CD4-positive, alpha-beta T cell (primary cell): ENCODE data around the gene CD19. TPM values are rescaled to one million over a fixed set of nuclear protein-coding genes. Genes with fewer than 3 reads are reported as not detected.
A peak's percentile ranks its signal among the peaks of the same experiment; 100 is the strongest.

Experiments
- ATAC-seq: fragments of 200-7000 bp; cut with Tn5 transposase; one replicate; pipeline ENCODE4 v1.10.0; 2022; ENCODE audit warnings: mild to moderate bottlenecking; ENCODE audit not compliant: poor library complexity
- CTCF ChIA-PET: fragments of 350-600 bp; sonication (Branson Sonifier 250); formaldehyde crosslinking; loops from one replicate; lab custom pipeline; 2021; ENCODE audit warnings: antibody characterized with exemption, inconsistent platforms; lab: Charles Lee
- POLR2A ChIA-PET: fragments of 350-600 bp; sonication (Branson Sonifier 250); formaldehyde crosslinking; loops from one replicate; lab custom pipeline; 2021; ENCODE audit warnings: antibody characterized with exemption, inconsistent platforms; lab: Charles Lee
- DNase-seq, 14 experiments: peaks; one replicate each; pipeline ENCODE4 v3.0.0-alpha.2; 2013 to 2020; ENCODE audit warnings: mixed read lengths in 2 of 14
- H3K27ac ChIP-seq, 2 donors: one replicate each; pipeline versions ENCODE4 v1.5.1 to v1.7.0; 2013; ENCODE audit warnings: low read length in 2 of 2, low read depth in 1 of 2, mild to moderate bottlenecking in 1 of 2
- H3K27me3 ChIP-seq, 2 experiments: 1 replicate in 1 of 2; 2 replicates in 1 of 2; pipeline versions ENCODE4 v1.6.1 to v1.7.0; 2013; ENCODE audit warnings: low read length in 2 of 2, control low read depth in 1 of 2, mild to moderate bottlenecking in 1 of 2, moderate library complexity in 1 of 2; ENCODE audit not compliant: insufficient read depth in 2 of 2, control insufficient read depth in 1 of 2
- H3K36me3 ChIP-seq: one replicate; pipeline ENCODE4 v1.6.1; 2013; ENCODE audit warnings: low read length, control low read depth; ENCODE audit not compliant: insufficient read depth
- H3K4me1 ChIP-seq: one replicate; pipeline ENCODE4 v1.6.1; 2013; ENCODE audit warnings: low read length, control low read depth; ENCODE audit not compliant: insufficient read depth
- H3K4me3 ChIP-seq: one replicate; pipeline ENCODE4 v1.5.1; 2013; ENCODE audit warnings: mild to moderate bottlenecking, low read length, moderate library complexity
- H3K9me3 ChIP-seq, 2 experiments: 1 replicate in 1 of 2; 2 replicates in 1 of 2; pipeline versions ENCODE4 v1.6.1 to v1.7.0; 2013; ENCODE audit warnings: low read length in 2 of 2, mild to moderate bottlenecking in 2 of 2, control low read depth in 1 of 2, moderate library complexity in 1 of 2; ENCODE audit not compliant: control insufficient read depth in 1 of 2, insufficient read depth in 1 of 2
- H3K27ac Mint-ChIP-seq: one replicate; pipeline ENCODE4 v1.8.0; 2020; ENCODE audit warnings: mixed read lengths
- H3K27me3 Mint-ChIP-seq: one replicate; pipeline ENCODE4 v1.8.0; 2021; ENCODE audit warnings: mixed read lengths
- H3K36me3 Mint-ChIP-seq: one replicate; pipeline ENCODE4 v1.8.0; 2021; ENCODE audit warnings: low read depth, mixed read lengths
- H3K4me1 Mint-ChIP-seq: one replicate; pipeline ENCODE4 v1.8.0; 2021; ENCODE audit warnings: low read depth, mixed read lengths
- H3K4me3 Mint-ChIP-seq: one replicate; pipeline ENCODE4 v1.8.0; 2020; ENCODE audit warnings: mild to moderate bottlenecking, mixed read lengths
- H3K9me3 Mint-ChIP-seq: one replicate; pipeline ENCODE4 v1.8.0; 2020; ENCODE audit warnings: mixed read lengths
- CTCF ChIP-seq: fragments of 200-600 bp; IDR thresholded peaks from one replicate; pipeline ENCODE4 v1.8.0; 2022; ENCODE audit warnings: antibody characterized with exemption, mild to moderate bottlenecking
- intact Hi-C, 2 experiments: fragments of 100-400 bp; cut with DNase I in 1 of 2; cut with micrococcal nuclease in 1 of 2; formaldehyde crosslinking; loops; one replicate each; pipeline versions ENCODE4 v1.15.1 to v1.9.0; 2023 to 2025; cut with DNase I, micrococcal nuclease
- total RNA-seq, 174 experiments: library from RNA in 2 of 174; stranded (reverse) in 2 of 174; gene quantifications; one replicate each; pipeline ENCODE4 v1.2.3 and lab custom pipeline; 2021 to 2026

CD19 gene
- total RNA-seq, 2 experiments from 2014 or later, result 0.14 to 0.27 TPM

- Mint-ChIP-seq H3K9me3 (no peaks in the 10 kb centered on the region), H3K27me3 (no peaks in the 10 kb centered on the region), H3K27ac (peak overlapping the region; percentile 47), H3K4me3 (peak overlapping the region; percentile 80), H3K36me3 (no peaks in the 10 kb centered on the region), H3K4me1 (peaks cover 28% of the 10 kb centered on the region)
- intact Hi-C loops, result no loop called here
- peaks cover 15% of the 10 kb centered on the region for H3K4me1 ChIP-seq
- peak; percentile 64 to 93 (median 82) for DNase-seq
- ATAC-seq, result peak; percentile 100
- no peak overlapping the region for H3K27ac ChIP-seq
- H3K9me3 ChIP-seq, result peaks cover 0 to 4% of the 10 kb centered on the region in 2 experiments
- ChIA-PET POLR2A (interaction anchor here (0.6 to 1.5 kb wide), 7 partner anchors 9 to 114 kb away, joined by 3 to 11 read pairs (median 3); partner anchors contain the start of genes ATXN2L, NFATC2IP, RABEP2 and SH2B1), CTCF (interaction anchor here (1.6 kb wide), 1 partner anchor 9 kb away, joined by 6 read pairs; no protein-coding TSS in a partner anchor)
- no peak for TF ChIP-seq CTCF
- peak overlapping the region; percentile 36 for H3K4me3 ChIP-seq
- no peaks in the 10 kb centered on the region for H3K36me3 ChIP-seq
- H3K27me3 ChIP-seq, result no peaks in the 10 kb centered on the region
These were observed 4.4 kb downstream of the CD19 start for GRCh38 chr16:28935924-28936783.

- intact Hi-C loops, result no loop called here
- no peak for TF ChIP-seq CTCF
- ATAC-seq, result no peak
- H3K9me3 Mint-ChIP-seq, result no peaks in the 10 kb centered on the region
- no peaks in the 10 kb centered on the region for H3K27me3 Mint-ChIP-seq
- Histone ChIP-seq H3K4me3 (peak overlapping the region; percentile 36), H3K36me3 (no peaks in the 10 kb centered on the region), H3K9me3 (peaks cover 0 to 4% of the 10 kb centered on the region in 2 experiments), H3K27me3 (no peaks in the 10 kb centered on the region), H3K4me1 (peaks cover 14% of the 10 kb centered on the region), H3K27ac (no peak overlapping the region)
- POLR2A ChIA-PET, result interaction anchor here (0.8 to 1.5 kb wide), 6 partner anchors 9 to 73 kb away, joined by 3 to 11 read pairs (median 4); partner anchors contain the start of genes NFATC2IP, RABEP2 and SH2B1
- CTCF ChIA-PET, result interaction anchor here (1.6 kb wide), 1 partner anchor 8 kb away, joined by 6 read pairs; no protein-coding TSS in a partner anchor
- H3K27ac Mint-ChIP-seq, result peak overlapping the region; percentile 47
- H3K36me3 Mint-ChIP-seq, result no peaks in the 10 kb centered on the region
- H3K4me3 Mint-ChIP-seq, result peak overlapping the region; percentile 80
- peak in 1 of 14 experiments; percentile 14 for DNase-seq
- H3K4me1 Mint-ChIP-seq, result peaks cover 28% of the 10 kb centered on the region
These were observed 5.0 kb downstream of the CD19 start for GRCh38 chr16:28936784-28937155.

GRCh38 chr16:28937222-28937876, 5.6 kb downstream of the CD19 start:
- CTCF ChIA-PET, result interaction anchor here (1.6 kb wide), 1 partner anchor 8 kb away, joined by 6 read pairs; no protein-coding TSS in a partner anchor
- POLR2A ChIA-PET, result no interaction called here
- intact Hi-C loops, result no loop called here
- H3K4me3 ChIP-seq, result no peak overlapping the region
- Mint-ChIP-seq H3K4me1 (peaks cover 28% of the 10 kb centered on the region), H3K27ac (no peak overlapping the region), H3K4me3 (no peak overlapping the region), H3K36me3 (no peaks in the 10 kb centered on the region), H3K27me3 (no peaks in the 10 kb centered on the region), H3K9me3 (no peaks in the 10 kb centered on the region)
- DNase-seq (no peak), ATAC-seq (no peak)
- peaks cover 14% of the 10 kb centered on the region for H3K4me1 ChIP-seq
- TF ChIP-seq CTCF, result no peak
- no peak overlapping the region for H3K27ac ChIP-seq
- H3K36me3 ChIP-seq, result no peaks in the 10 kb centered on the region
- peaks cover 0 to 4% of the 10 kb centered on the region in 2 experiments for H3K9me3 ChIP-seq
- no peaks in the 10 kb centered on the region for H3K27me3 ChIP-seq
